PC-9 (cell line): ENCODE measurements around the gene EXOC2.

Experiments used
- EZH2 ChIP-seq: fragments of 200-600 bp; sonication (generic); IDR thresholded peaks from 2 replicates; pipeline ENCODE4 v1.8.0; 2017; ENCODE audit warnings: antibody characterized with exemption, low read depth
- TF ChIP-seq, protein P1 (sequence below): fragments of 200-600 bp; sonication (generic); conservative IDR thresholded peaks from 2 replicates; pipeline ENCODE4 v1.6.1; 2017; ENCODE audit warnings: mixed run types, antibody characterized with exemption, mild to moderate bottlenecking, moderate library complexity

DNA sequence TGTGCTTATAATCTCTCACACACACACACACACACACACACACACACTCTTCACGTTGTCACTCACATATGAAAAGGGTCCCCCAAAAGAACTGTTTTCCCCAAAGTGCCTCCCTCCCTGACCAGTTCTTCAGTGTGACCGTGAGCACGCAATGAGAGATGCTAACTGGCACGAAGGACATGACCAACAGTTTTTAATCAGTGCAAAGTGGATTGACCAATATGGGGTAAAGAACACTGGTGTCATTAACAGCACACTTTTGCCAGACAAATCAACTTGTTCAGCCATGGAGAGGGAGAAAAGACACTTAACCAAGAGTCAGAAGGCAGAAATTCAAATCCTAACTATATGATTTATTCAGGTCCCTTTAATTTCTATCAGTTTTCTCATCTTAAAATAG is 15.0 kb downstream of the EXOC2 start:
- TF ChIP-seq, protein P1, sequence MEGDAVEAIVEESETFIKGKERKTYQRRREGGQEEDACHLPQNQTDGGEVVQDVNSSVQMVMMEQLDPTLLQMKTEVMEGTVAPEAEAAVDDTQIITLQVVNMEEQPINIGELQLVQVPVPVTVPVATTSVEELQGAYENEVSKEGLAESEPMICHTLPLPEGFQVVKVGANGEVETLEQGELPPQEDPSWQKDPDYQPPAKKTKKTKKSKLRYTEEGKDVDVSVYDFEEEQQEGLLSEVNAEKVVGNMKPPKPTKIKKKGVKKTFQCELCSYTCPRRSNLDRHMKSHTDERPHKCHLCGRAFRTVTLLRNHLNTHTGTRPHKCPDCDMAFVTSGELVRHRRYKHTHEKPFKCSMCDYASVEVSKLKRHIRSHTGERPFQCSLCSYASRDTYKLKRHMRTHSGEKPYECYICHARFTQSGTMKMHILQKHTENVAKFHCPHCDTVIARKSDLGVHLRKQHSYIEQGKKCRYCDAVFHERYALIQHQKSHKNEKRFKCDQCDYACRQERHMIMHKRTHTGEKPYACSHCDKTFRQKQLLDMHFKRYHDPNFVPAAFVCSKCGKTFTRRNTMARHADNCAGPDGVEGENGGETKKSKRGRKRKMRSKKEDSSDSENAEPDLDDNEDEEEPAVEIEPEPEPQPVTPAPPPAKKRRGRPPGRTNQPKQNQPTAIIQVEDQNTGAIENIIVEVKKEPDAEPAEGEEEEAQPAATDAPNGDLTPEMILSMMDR = no peak
- no peak for TF ChIP-seq EZH2
